ENCODE data around the gene TTC7B.
"Not testable (repeated sequence)": the region's sequence is repeated elsewhere in the genome, so short reads cannot be mapped to it uniquely, and the experiment has no call there.

TTC7B gene, protein sequence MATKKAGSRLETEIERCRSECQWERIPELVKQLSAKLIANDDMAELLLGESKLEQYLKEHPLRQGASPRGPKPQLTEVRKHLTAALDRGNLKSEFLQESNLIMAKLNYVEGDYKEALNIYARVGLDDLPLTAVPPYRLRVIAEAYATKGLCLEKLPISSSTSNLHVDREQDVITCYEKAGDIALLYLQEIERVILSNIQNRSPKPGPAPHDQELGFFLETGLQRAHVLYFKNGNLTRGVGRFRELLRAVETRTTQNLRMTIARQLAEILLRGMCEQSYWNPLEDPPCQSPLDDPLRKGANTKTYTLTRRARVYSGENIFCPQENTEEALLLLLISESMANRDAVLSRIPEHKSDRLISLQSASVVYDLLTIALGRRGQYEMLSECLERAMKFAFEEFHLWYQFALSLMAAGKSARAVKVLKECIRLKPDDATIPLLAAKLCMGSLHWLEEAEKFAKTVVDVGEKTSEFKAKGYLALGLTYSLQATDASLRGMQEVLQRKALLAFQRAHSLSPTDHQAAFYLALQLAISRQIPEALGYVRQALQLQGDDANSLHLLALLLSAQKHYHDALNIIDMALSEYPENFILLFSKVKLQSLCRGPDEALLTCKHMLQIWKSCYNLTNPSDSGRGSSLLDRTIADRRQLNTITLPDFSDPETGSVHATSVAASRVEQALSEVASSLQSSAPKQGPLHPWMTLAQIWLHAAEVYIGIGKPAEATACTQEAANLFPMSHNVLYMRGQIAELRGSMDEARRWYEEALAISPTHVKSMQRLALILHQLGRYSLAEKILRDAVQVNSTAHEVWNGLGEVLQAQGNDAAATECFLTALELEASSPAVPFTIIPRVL

DNA sequence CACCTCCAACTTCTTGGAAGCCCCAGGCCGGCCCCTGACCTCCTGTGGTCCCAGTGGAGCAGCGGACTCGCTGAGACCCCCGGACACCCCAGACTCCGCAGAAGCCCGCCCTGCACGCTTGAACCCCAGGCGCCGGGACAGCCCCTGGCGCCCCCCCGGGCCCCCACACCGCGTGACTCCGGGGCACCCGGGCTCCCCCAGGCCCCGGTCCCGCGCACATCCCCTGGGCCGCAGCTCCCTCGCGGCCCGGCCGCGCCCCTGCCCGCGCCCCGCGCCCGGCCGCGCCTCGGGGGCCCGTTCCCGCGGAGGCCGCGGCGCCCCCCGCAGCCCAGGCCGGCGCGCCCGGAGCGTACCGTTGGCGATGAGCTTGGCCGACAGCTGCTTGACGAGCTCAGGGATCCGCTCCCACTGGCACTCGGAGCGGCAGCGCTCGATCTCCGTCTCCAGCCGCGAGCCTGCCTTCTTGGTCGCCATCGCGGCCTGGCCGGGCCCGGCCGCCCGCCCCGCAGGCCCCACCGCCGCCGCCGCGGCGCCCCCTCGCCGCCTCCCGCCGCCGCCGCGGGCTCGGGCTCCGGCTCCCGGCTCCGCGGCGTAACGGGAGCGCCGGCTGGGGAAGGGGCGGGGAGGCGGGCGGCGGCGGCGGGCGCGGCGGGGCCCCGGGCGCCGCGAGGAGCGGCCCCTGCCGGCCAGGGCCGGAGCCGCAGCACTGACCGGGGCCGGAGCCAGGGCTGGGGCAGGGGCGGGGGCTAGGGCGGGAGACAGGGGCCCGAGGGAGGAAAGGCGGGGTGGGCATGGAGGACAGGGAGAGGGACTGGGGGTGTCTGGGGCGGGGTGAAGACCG, at the start of gene TTC7B:
TTC7B (minus strand) TSS at position 609 of the 841 bp plus-strand sequence; CDS start at position 474, 135 bp downstream.
- no peak for DNase-seq (ENCODE audit: low read depth)

DNA sequence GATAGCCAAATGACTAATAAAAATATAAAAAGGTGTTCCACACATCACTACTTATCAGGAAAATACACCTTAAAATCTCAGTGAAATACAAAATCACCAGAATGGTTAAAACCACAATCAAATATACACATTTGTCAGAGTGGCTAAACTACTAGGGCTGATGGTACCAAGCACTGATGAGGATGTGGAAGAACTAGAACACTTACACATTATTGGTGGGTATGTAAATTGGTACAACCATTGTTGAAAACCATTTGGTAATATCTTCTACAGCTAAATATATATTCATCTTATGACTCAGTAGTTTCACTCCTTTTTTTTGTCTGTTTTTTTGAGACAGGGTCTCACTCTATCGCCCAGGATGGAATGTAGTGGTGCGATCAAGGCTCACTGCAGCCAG, 48.5 kb upstream of the TTC7B start:
- DNase-seq (ENCODE audit: low read depth): no peak

DNA sequence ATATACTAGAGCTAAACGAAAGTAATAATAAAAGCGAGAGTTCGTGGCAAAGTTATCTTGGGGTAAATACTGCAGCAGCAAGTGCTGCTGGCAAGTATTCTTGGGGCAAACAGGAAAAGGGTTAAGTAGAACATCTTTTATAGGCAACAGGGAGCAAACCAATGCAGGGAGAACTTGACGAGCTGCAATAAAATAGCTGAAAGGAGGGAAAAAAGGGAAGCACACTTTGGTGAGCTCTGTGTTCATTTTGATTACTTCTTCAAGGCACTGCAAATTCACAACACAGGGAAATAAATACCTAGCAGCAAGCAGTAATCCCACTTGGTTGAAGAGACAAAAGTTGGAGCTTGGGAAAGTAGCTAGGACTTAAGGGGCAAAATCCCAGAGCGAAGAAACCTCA, 42.3 kb upstream of the TTC7B start:
- DNase-seq (ENCODE audit: low read depth): no peak

DNA sequence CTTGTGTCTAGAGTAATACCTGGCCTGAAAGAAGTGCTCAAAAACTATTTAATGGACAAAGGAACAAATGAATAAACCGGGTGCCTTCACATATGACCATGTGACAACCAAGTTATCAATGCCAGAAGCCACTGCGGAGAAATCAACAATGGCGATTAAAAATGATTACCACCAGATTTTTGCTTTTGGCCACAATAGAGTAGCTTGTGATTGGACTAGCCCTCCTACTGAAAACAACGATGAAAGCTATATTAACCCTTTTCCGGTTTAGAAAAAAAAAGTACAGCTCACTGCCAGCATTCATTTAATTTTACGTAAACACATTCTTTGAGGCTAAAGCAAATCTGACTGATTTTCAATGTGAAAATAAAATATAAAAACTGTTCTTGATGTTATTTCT, 41.6 kb upstream of the TTC7B start:
- DNase-seq (ENCODE audit: low read depth): no peak

DNA sequence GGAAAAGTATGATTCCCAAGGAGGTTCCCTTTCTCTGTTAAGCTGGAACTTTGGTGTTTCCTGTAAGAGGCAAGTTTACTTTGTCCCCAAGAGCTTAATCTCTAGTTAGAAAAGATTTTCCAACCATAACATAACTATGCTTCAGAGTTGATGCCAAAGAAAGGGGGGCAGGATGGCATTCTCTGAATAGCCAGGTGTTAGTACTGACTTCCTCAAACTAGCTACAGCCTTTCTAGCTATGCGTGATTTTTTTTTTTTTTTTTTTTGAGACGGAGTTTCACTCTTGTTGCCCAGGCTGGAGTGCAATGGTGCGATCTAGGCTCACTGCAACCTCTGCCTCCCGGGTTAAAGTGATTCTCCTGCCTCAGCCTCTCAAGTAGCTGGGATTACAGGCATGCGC, 39.9 kb upstream of the TTC7B start:
- DNase-seq (ENCODE audit: low read depth): not testable (repeated sequence)

DNA sequence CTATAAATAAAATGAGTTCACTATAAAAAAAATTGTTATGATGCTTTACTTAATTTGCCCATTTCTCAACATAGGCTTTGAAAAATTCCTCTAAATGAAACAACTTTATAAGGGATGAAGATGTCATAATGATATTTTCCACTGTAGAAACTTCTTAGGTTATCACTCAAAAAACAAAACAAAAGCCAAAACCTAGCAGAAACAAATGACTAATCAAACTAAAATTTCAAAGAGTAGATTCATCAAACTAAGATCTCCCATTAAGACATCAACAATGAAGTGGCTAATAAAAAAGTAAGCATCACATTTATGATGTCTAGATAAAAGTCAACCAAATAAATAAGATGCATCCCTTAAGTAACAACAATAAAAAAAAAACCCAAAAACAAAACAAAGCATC, 36.9 kb upstream of the TTC7B start:
- no peak for DNase-seq (ENCODE audit: low read depth)

DNA sequence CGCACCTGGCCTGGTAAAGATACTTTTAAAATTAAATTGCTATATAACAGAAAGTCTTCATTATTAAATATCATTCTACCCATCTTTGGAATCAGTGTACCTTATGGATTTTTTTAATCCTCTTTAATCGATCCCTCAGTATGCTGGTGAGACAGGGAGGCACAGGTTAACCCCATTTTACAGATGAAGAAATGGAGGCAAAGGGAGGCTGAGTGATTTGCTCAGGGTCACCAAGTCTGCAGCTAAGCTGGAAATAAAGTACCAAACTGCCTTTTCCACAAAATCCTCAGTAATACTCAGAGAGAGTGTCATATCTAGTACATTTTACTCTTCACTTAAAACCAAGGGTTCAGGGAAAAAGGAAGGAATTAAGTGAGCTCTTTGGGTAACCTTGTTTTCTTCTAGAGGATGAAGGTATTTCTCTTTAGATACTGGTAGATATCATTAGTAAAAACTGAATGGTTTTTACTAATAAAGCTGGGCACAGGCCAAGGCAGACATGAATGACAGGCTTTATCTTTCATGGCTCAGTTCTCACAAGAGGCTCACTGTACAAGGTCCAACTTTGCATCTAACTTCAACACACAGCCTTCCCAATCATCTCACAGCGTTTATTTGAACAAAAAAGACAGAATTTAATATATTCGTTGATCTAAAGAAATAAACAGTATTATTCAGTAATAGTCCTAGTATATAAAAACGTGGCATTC, 35.3 kb upstream of the TTC7B start:
- no peak for DNase-seq (ENCODE audit: low read depth)

DNA sequence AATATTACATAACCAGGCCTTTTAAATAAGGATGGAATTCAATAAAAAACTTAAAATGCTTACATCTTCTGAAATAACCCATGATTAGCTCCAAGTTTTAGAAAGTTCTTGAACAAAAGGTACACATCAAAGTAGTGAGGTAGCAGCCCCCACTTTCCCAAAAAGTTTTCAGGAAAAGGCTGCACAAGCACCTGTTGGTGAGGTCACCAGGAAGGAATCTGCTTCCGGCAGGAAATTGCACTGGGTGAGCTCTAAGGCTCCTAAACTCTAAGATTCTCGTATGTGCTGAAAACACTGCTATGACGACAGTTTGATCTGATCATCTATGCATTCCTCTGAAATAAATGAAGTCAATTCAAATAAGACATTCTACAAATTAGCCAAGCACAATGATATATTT, 34.3 kb upstream of the TTC7B start:
- no peak for DNase-seq (ENCODE audit: low read depth)

DNA sequence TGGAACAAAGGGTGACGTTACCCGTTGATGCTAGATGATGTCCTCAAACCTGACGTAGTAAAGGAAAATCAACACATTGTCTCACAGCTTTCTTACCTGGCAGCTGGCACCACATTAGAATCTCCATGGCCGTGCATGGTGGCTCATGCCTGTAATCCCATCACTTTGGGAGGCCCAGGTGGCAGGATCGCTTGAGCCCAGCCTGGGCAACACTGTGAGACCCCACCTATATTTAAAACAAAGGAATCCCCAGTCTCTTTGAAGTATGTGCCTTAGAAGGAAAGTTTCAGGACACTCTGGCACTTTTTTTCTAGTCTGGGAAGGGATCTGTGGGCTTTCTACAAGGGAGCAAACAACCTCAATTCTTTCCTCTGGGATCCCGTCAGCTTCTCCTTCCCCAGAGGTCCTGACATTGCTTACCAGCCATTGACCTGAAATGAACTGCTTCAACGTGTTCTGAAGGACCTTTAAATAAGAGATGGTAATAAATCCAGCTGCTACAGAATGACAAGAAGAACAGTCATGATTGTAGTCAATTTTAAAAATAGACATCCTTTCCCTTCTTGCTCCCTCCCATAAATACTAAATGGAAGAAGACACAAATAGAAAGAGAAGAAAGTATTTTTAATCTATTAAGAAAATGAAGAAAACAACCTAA, 33.7 kb upstream of the TTC7B start:
- no peak for DNase-seq (ENCODE audit: low read depth)

DNA sequence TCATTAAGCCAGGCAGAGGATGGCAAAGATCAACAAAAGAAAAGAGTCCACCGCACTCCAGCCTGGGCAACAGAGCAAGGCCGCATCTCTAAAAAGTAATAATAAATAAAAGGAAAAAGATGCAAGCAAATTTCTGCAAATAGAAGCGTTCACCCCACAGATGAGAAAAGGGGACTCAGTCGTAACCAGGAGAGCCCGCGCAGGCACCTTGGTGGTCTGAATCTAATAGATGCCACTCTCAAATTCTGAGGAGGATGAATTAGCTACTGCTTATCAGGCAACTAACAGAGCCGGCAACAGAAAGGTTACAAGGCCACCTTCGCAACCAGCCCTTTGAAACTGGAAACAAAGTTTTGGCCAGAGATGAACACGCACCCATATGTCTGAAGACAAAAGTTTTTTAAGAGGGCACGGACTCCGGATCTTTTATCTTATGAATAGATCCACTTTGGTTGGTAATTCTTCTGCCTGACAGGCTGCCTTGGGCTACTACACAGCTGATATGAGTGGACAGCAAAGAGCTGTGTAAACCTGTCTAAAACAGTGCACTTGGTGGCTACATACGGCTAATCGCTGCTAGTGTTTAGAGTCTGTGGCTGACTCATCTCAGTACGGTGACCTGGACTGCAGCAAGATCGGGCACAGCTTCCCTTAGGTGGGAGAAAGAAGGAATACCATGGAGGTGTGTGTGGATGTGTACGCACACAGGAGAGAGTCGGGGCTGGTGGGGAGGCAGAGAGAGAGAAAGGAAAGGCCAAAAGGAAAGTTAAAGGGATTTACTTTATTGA, 32.9 kb upstream of the TTC7B start:
- no peak for DNase-seq (ENCODE audit: low read depth)

DNA sequence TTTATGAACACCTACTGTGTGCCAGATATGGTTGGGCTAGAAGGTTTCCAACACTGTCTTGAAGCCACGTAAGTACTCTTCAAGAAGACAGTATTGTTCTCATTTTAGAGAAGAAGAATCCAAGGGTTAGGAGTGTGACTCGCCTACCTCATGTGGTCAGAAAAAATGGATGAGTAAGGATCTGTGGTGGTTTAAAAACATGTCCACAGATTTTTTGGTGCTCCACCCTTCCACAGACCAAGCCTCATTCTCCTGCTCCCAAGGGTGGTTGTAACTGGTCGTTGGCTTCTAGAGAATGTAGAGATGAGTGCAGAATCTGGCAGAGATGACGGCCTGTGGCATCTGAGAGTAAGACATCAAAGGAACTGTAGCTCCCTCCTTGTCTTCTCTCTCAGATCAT, 30.3 kb upstream of the TTC7B start:
- DNase-seq (ENCODE audit: low read depth): no peak

DNA sequence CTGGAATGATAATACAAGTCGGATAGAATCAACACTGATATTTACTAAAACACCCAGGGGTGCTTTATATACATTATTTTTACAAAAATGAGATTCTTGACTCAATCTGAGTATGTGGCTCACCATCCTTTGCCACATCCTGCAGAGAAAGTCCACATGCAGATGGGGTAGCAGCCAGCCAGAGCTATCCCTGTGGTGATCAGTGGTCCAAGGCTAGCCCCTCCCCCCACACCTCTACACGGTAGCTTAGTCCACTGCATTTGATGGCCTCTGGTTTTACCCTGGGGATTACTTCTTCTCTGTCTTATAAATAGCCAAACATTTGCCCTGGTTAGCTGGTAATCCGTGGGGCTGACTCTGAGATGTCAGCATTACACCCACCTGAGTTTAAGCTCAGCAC, 28.1 kb upstream of the TTC7B start:
- DNase-seq (ENCODE audit: low read depth): no peak

DNA sequence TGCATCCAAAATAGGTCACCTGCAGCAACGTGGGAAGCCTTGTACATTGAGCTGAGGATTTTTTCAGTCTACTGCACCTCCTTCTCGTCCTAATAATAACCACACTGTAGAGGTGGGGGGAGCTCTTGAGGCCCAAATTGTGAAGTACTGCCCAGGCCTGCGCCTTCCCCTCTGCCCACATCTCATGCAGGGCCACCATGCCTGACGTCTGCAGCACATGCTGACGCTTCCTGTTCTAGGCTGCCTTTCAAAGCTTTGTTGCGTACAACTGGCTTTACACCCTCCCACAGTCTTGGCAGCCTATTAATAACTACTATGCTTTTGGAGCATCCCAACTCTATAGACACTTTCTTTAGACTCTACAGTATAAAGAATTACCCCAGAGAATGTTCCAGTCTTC, 26.5 kb upstream of the TTC7B start:
- no peak for DNase-seq (ENCODE audit: low read depth)

DNA sequence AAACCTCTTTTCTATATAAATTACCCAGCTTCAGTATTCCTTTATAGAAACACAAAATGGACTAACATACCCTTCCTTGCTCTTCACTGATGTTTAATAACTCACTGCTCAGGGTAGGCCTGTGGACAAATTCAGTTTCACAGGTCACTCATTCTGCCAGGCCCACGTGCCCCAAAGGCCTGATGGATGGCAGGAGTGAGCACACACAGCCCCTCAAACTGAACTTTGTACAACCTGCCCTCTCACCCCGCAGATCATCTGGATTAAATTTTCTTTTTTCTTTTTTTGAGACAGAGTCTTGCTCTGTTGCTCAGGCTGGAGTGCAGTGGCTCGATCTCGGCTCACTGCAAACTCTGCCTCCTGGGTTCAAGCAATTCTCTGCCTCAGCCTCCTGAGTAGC, 24.4 kb upstream of the TTC7B start:
- DNase-seq (ENCODE audit: low read depth): not testable (repeated sequence)

DNA sequence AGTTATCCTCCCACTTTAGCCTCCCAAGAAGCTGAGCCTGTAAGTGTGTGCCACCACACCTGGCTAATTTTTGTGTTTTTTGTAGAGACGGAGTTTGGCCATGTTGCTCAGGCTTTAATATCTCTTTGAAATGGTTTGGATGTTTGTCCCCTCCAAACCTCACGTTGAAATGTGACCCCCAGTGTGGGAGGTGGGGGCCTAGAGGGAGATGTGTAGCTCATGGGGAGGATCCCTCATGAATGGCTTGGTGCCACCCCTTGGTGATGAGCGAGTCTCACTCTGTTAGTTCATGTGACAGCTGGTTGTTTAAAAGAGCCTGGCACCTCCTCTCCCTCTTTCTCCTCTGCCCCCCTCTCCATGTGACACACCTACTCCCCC, 23.6 kb upstream of the TTC7B start:
- DNase-seq (ENCODE audit: low read depth): no peak

DNA sequence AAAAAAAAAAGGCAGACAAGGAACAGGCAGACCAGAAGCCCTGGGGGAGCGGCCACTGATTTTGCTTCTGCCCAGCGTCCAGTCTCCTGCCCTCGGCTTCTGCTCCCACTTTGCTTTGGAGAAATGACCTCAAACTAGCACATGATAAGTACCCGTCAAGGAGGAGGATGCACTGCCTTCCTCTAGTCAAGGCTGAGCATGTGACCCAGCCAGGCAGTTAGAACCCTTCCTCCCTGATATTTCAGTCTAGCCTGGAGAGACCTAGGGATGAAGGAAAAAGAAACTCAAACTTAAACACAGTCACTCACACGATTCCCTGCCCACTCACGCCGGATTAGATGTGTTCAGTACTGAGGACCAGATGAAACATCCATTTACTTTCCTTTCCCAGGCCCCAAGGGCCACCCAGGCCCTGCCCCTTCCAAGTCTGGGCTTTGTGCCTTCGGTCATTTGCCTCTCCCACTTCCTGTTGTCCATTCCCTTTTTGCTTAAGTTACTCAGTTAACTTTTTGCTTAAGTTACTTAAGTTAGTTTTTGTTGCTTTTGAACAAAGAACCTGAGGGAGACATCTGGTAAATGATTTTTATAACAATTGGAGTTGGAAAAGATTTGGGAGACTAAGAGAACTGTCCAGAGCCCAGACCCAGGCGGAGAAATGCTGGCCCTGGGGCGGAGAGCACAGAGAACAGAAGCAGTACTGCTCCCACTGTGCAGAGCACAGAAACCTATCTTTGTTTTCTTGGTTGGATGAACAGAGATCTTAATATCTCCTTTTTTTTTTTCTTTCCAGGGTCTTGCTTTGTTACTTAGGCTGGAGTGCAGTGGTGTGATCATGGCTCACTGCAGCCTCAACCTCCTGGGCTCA, 23.0 kb upstream of the TTC7B start:
- no peak for DNase-seq (ENCODE audit: low read depth)

DNA sequence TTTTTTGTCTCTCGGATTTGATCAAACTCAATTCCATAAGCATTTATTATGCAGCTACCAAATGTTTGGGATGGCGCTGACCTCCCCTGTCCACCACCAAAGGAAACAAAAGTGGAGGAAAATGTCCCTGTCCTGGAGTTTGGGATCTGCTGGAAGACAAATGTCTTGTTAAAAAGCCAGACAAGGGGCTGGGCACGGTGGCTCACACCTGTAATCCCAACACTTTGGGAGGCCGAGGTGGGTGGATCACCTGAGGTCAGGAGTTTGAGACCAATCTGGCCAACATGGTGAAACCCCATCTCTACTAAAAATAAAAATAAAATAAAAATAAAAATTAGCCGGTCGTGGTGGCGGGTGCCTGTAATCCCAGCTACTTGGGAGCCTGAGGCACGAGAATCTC, 22.3 kb upstream of the TTC7B start:
- DNase-seq (ENCODE audit: low read depth): not testable (repeated sequence)

DNA sequence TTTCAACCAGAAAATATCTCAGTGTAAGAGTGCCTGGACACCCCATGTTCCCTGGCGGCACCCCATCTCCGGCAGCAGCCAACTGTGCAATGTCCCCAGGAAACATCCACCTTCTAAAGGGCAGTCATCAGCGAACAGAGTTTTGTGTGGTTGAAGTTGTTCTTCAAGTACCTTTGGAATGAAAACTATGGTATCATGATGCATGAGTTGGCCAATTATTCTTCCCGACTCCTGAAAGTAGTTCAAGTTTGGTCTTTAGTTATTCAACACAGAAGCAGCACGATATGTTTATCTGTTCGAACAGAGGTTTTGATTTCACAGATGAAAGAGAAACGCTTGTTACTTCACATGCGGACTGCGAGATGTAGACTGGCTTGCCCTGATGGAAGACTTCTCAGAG, 21.1 kb upstream of the TTC7B start:
- no peak for DNase-seq (ENCODE audit: low read depth)

DNA sequence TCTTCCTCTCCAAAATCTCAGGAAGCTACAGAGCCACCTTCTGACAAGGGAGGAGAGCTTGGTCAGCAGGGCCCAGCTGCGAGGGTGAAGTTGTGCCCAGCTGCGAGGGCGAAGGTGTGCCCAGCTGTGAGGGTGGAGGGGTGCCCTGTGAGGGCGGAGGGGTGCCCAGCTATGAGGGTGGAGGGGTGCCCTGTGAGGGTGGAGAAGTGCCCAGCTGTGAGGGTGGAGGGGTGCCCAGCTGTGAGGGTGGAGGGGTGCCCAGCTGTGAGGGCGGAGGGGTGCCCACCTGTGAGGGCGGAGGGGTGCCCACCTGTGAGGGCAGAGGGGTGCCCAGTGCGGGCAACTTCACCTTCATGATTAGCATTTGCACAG, 20.4 kb upstream of the TTC7B start:
- no peak for DNase-seq (ENCODE audit: low read depth)

DNA sequence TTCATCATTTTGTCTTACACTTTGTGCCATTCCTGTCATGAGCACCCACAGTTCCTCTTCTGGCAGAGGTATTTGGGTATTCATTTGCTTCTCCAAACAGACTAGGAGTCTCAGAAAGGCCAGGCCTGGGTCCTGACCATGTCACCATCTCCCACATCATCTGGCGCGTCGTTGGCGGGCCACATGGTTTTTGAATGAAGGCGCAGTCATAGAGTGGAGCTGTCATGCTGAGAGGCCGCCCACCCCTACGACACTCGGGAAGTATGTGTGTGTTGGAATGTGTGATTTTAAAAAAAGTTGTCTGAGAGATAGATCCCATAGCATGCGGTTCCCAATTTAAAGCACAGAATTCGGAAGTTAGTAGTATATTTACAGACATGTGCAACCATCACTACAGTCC, 15.6 kb upstream of the TTC7B start:
- DNase-seq (ENCODE audit: low read depth): no peak

Measured in T-helper 22 cell (primary cell).